Measurements from ENCODE around the gene PDE10A.

PDE10A gene

DNA sequence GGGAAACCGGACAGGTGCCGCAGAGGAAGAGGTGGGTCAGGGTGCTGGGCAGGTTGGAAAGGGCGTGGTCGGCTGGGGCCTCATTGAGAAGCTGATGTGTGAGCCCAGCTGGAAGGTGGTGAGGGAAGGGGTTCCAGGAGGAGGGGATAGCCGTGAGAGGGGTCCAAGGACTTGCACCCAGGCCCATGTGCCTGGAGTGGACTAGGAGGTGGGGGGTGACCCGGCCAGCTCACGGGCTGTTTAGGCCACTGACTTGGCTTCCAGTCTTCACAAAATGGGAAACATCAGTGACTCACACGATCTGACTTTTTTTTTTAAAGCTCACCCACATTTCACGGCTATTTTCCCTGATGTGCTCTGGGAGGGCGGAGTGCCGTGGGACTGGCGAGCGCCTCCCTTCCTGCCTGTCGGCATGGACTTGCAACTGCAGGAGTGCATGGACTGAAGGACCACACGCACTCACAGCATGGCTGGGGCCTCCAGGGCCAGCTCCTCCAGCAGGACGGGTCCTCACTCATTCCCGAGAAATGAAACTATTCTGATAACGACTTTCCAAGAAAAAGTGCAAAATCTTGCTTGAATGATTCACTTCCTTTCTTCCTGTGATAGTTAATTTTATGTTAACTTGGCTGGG, 13.5 kb upstream of the PDE10A start:
- TF ChIP-seq, protein P1, sequence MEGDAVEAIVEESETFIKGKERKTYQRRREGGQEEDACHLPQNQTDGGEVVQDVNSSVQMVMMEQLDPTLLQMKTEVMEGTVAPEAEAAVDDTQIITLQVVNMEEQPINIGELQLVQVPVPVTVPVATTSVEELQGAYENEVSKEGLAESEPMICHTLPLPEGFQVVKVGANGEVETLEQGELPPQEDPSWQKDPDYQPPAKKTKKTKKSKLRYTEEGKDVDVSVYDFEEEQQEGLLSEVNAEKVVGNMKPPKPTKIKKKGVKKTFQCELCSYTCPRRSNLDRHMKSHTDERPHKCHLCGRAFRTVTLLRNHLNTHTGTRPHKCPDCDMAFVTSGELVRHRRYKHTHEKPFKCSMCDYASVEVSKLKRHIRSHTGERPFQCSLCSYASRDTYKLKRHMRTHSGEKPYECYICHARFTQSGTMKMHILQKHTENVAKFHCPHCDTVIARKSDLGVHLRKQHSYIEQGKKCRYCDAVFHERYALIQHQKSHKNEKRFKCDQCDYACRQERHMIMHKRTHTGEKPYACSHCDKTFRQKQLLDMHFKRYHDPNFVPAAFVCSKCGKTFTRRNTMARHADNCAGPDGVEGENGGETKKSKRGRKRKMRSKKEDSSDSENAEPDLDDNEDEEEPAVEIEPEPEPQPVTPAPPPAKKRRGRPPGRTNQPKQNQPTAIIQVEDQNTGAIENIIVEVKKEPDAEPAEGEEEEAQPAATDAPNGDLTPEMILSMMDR (IDR thresholded peaks at IDR 0.05; ENCODE audit: insufficient read depth, low read length, poor library complexity, severe bottlenecking): no peak
- no peak for TF ChIP-seq EZH2phosphoT487 (conservative IDR thresholded peaks at IDR 0.05; ENCODE audit: low read length)
- no peak overlapping the region for H3K9ac ChIP-seq (ENCODE audit: low read length)
- no peaks in the 10 kb centered on the region for H3K27me3 ChIP-seq (ENCODE audit: low read length)
- H3K79me2 ChIP-seq (ENCODE audit: insufficient read depth, low read length): no peaks in the 10 kb centered on the region
- H3K4me2 ChIP-seq (ENCODE audit: low read depth, low read length, poor library complexity, severe bottlenecking): no peak overlapping the region
- no peaks in the 10 kb centered on the region for H3K9me2 ChIP-seq (replicated peaks; ENCODE audit: insufficient read depth, low read length)
- H3K36me3 ChIP-seq (ENCODE audit: low read length): no peaks in the 10 kb centered on the region
- H3K27ac ChIP-seq (ENCODE audit: low read depth, low read length): no peak overlapping the region
- no peaks in the 10 kb centered on the region for H4K20me1 ChIP-seq (ENCODE audit: low read depth, low read length)
- no peaks in the 10 kb centered on the region for H3K9me3 ChIP-seq (ENCODE audit: insufficient read depth, low read length)
- no peaks in the 10 kb centered on the region for H3F3A ChIP-seq (ENCODE audit: insufficient read depth)
- H2AFZ ChIP-seq (ENCODE audit: low read depth, low read length, severe bottlenecking): no peak overlapping the region
- no peak overlapping the region for H3K4me3 ChIP-seq (ENCODE audit: insufficient read depth, low read length, poor library complexity, severe bottlenecking)

- TF ChIP-seq, protein P1 (IDR thresholded peaks at IDR 0.05; ENCODE audit: insufficient read depth, low read length, poor library complexity, severe bottlenecking): no peak
- no peak for TF ChIP-seq EZH2phosphoT487 (conservative IDR thresholded peaks at IDR 0.05; ENCODE audit: low read length)
- H3K9me2 ChIP-seq (replicated peaks; ENCODE audit: insufficient read depth, low read length): no peaks in the 10 kb centered on the region
- H3F3A ChIP-seq (ENCODE audit: insufficient read depth): no peaks in the 10 kb centered on the region
- H4K20me1 ChIP-seq (ENCODE audit: low read depth, low read length): no peaks in the 10 kb centered on the region
- no peak overlapping the region for H3K27ac ChIP-seq (ENCODE audit: low read depth, low read length)
- H3K79me2 ChIP-seq (ENCODE audit: insufficient read depth, low read length): no peaks in the 10 kb centered on the region
- no peaks in the 10 kb centered on the region for H3K27me3 ChIP-seq (ENCODE audit: low read length)
- no peak overlapping the region for H3K4me3 ChIP-seq (ENCODE audit: insufficient read depth, low read length, poor library complexity, severe bottlenecking)
- no peak overlapping the region for H3K4me2 ChIP-seq (ENCODE audit: low read depth, low read length, poor library complexity, severe bottlenecking)
- H2AFZ ChIP-seq (ENCODE audit: low read depth, low read length, severe bottlenecking): no peak overlapping the region
- no peak overlapping the region for H3K9ac ChIP-seq (ENCODE audit: low read length)
- H3K36me3 ChIP-seq (ENCODE audit: low read length): no peaks in the 10 kb centered on the region
- no peaks in the 10 kb centered on the region for H3K9me3 ChIP-seq (ENCODE audit: insufficient read depth, low read length)
These were observed 12.1 kb upstream of the PDE10A start for GRCh38 chr6:165675120-165675519.

DNA sequence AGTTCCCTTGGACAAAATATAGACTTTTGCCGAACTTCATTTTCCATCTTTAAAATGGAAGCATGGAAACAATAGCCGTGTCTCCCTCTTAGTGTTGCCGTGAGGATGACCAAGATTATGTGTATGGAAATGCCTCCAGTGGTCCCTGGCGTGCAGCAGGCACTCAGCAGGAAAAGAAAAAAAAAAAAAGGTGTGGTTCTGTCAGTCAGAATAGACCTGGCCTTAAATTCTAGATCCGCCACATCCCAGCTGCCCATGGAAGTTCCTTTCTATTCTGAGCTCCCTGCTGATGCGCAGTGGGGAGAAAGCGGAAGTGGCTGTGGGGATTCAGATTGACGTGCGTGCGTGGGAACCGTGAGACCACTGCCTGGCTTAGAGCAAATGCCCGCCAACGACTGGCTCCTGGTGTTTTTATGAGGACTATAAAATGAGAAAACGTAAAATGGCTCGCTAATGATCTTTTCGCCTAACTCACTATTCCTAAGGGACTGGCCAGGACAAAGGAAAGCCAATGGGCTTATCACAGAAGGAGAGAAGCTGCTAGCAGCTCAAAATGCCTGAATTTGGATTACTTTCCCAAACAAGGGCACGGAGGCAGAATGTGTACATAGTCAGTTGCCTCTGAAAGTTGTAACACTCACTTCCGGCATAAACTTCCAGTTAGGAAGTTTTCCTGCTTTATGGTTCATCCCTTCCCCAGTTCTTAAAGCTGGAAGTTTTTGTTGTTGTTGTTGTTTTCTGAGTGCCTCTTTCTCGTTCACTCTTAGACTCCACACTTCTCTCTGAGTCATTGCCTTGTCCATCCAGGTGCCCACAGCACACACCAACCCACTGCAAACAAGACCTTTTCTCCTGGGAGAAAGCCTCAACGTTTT, 11.4 kb upstream of the PDE10A start:
- Histone ChIP-seq H3K79me2 (ENCODE audit: insufficient read depth, low read length) (no peaks in the 10 kb centered on the region), H3K36me3 (ENCODE audit: low read length) (no peaks in the 10 kb centered on the region), H3K27me3 (ENCODE audit: low read length) (no peaks in the 10 kb centered on the region), H3K4me2 (ENCODE audit: low read depth, low read length, poor library complexity, severe bottlenecking) (no peak overlapping the region), H3K4me3 (ENCODE audit: insufficient read depth, low read length, poor library complexity, severe bottlenecking) (no peak overlapping the region), H3K9me2 (replicated peaks; ENCODE audit: insufficient read depth, low read length) (no peaks in the 10 kb centered on the region), H3F3A (ENCODE audit: insufficient read depth) (no peaks in the 10 kb centered on the region), H4K20me1 (ENCODE audit: low read depth, low read length) (no peaks in the 10 kb centered on the region), H2AFZ (ENCODE audit: low read depth, low read length, severe bottlenecking) (no peak overlapping the region), H3K9me3 (ENCODE audit: insufficient read depth, low read length) (no peaks in the 10 kb centered on the region), H3K9ac (ENCODE audit: low read length) (no peak overlapping the region), H3K27ac (ENCODE audit: low read depth, low read length) (no peak overlapping the region)
- TF ChIP-seq, protein P1 (IDR thresholded peaks at IDR 0.05; ENCODE audit: insufficient read depth, low read length, poor library complexity, severe bottlenecking): no peak
- TF ChIP-seq EZH2phosphoT487 (conservative IDR thresholded peaks at IDR 0.05; ENCODE audit: low read length): no peak
